Measurements from ENCODE around the gene ABCB9. TPM values are rescaled to one million over a fixed set of nuclear protein-coding genes. Genes with fewer than 3 reads are reported as not detected.
"Not testable (repeated sequence)": the region's sequence is repeated elsewhere in the genome, so short reads cannot be mapped to it uniquely, and the experiment has no call there.

ABCB9 gene
- polyA plus RNA-seq = 1 to 10 TPM; 1.5 to 3.3 (median 1.8) TPM

- no peak within 1 kb of the TSS for H3K27ac ChIP-seq (ENCODE audit: low read depth, low read length)
- WGBS, 3 donors = 2 to 4% (median 4%) methylated on average over 47 to 55 of the region's 55 CpGs
These were observed at the start of gene ABCB9 for GRCh38 chr12:122965851-122966742. Gene ABCB9 (minus strand): TSS chr12:122966463. CDS start chr12:122960235, 6,228 bp downstream.

- WGBS, 3 donors = 93 to 98% (median 95%) methylated on average over 4 of the region's 4 CpGs
These were observed 48.2 kb upstream of the ABCB9 start for GRCh38 chr12:123014473-123014872.

GRCh38 chr12:123013185-123014095 lies 47.2 kb upstream of the ABCB9 start:
- no peak overlapping the region for H3K27ac ChIP-seq (ENCODE audit: low read depth, low read length)
- 96 to 97% (median 96%) methylated on average over 19 of the region's 19 CpGs for WGBS, 3 donors

More at GRCh38 chr12:123014473-123014872, 48.2 kb upstream of the ABCB9 start:
- H3K27ac ChIP-seq (ENCODE audit: low read depth, low read length) = not testable (repeated sequence)

- 69 to 86% (median 70%) methylated on average over 6 of the region's 6 CpGs for whole genome bisulfite sequencing, 3 donors
These were observed 45.4 kb upstream of the ABCB9 start for GRCh38 chr12:123011701-123012100.

GRCh38 chr12:123010681-123011080 lies 44.4 kb upstream of the ABCB9 start:
- WGBS, 3 donors = 97 to 99% (median 99%) methylated on average over 4 of the region's 4 CpGs
- H3K27ac ChIP-seq (ENCODE audit: low read depth, low read length) = no peak overlapping the region

More at GRCh38 chr12:123011701-123012100, 45.4 kb upstream of the ABCB9 start:
- no peak overlapping the region for H3K27ac ChIP-seq (ENCODE audit: low read depth, low read length)

GRCh38 chr12:123010110-123010509 lies 43.8 kb upstream of the ABCB9 start:
- WGBS, 3 donors = 80 to 89% (median 81%) methylated on average over 1 of the region's 1 CpG
- H3K27ac ChIP-seq (ENCODE audit: low read depth, low read length) = no peak overlapping the region

- 84 to 89% (median 85%) methylated on average over 12 of the region's 12 CpGs for WGBS, 3 donors
- no peak overlapping the region for H3K27ac ChIP-seq (ENCODE audit: low read depth, low read length)
These were observed 40.7 kb upstream of the ABCB9 start for GRCh38 chr12:123006977-123007376.

GRCh38 chr12:123005081-123005626 lies 38.9 kb upstream of the ABCB9 start:
- whole genome bisulfite sequencing, 3 donors = 91 to 94% (median 94%) methylated on average over 22 of the region's 22 CpGs
- no peak overlapping the region for H3K27ac ChIP-seq (ENCODE audit: low read depth, low read length)

GRCh38 chr12:123004287-123004686 lies 38.0 kb upstream of the ABCB9 start:
- H3K27ac ChIP-seq (ENCODE audit: low read depth, low read length) = no peak overlapping the region
- WGBS, 3 donors = 88 to 94% (median 90%) methylated on average over 14 of the region's 14 CpGs

- WGBS, 3 donors = 82 to 90% (median 88%) methylated on average over 6 of the region's 6 CpGs
These were observed 37.0 kb upstream of the ABCB9 start for GRCh38 chr12:123003257-123003656.

GRCh38 chr12:123001464-123001863 lies 35.2 kb upstream of the ABCB9 start:
- no peak overlapping the region for H3K27ac ChIP-seq (ENCODE audit: low read depth, low read length)
- 93 to 95% (median 94%) methylated on average over 3 of the region's 3 CpGs for WGBS, 3 donors

More at GRCh38 chr12:123003257-123003656, 37.0 kb upstream of the ABCB9 start:
- no peak overlapping the region for H3K27ac ChIP-seq (ENCODE audit: low read depth, low read length)

- 94 to 97% (median 96%) methylated on average over 10 of the region's 10 CpGs for WGBS, 3 donors
- no peak overlapping the region for H3K27ac ChIP-seq (ENCODE audit: low read depth, low read length)
These were observed 34.3 kb upstream of the ABCB9 start for GRCh38 chr12:123000578-123000977.

GRCh38 chr12:122999986-123000420 lies 33.7 kb upstream of the ABCB9 start:
- no peak overlapping the region for H3K27ac ChIP-seq (ENCODE audit: low read depth, low read length)
- WGBS, 3 donors = 74 to 83% (median 77%) methylated on average over 20 of the region's 20 CpGs

- H3K27ac ChIP-seq (ENCODE audit: low read depth, low read length) = no peak overlapping the region
- 86 to 90% (median 89%) methylated on average over 8 of the region's 8 CpGs for WGBS, 3 donors
These were observed 33.1 kb upstream of the ABCB9 start for GRCh38 chr12:122999196-122999946.

- H3K27ac ChIP-seq (ENCODE audit: low read depth, low read length) = no peak overlapping the region
- WGBS, 3 donors = 73 to 89% (median 85%) methylated on average over 4 of the region's 4 CpGs
These were observed 32.1 kb upstream of the ABCB9 start for GRCh38 chr12:122998316-122998715.

- 88 to 94% (median 91%) methylated on average over 21 to 25 of the region's 25 CpGs for WGBS, 3 donors
- no peak overlapping the region for H3K27ac ChIP-seq (ENCODE audit: low read depth, low read length)
These were observed 31.3 kb upstream of the ABCB9 start for GRCh38 chr12:122997343-122998250.

Data from adipose tissue (tissue), 3 donors.